Trophoblast cell (in vitro differentiated cells and primary cell): ENCODE measurements around the gene DROSHA.

Experiments used
- DNase-seq, 2 donors: peaks; one replicate each; pipeline ENCODE4 v3.0.0-alpha.2; 2016
- H2AFZ ChIP-seq: 2 replicates; pipeline ENCODE4 v1.6.1; 2013; ENCODE audit warnings: low read length, moderate library complexity, mild to moderate bottlenecking; ENCODE audit not compliant: insufficient read depth, poor library complexity
- H2AK5ac ChIP-seq: 2 replicates; pipeline ENCODE4 v1.6.1; 2013; ENCODE audit warnings: mild to moderate bottlenecking, low read length
- H2BK120ac ChIP-seq: 2 replicates; pipeline ENCODE4 v1.6.1; 2013; ENCODE audit warnings: low read length, mild to moderate bottlenecking, moderate library complexity; ENCODE audit not compliant: insufficient read depth, poor library complexity
- H2BK12ac ChIP-seq: 2 replicates; pipeline ENCODE4 v1.6.1; 2013; ENCODE audit warnings: mild to moderate bottlenecking, low read length, moderate library complexity
- H2BK5ac ChIP-seq: 2 replicates; pipeline ENCODE4 v1.6.1; 2013; ENCODE audit warnings: low read length, low read depth, moderate library complexity, mild to moderate bottlenecking; ENCODE audit not compliant: poor library complexity
- H3K14ac ChIP-seq: 2 replicates; pipeline ENCODE4 v1.6.1; 2013; ENCODE audit warnings: mild to moderate bottlenecking, low read length
- H3K18ac ChIP-seq: 2 replicates; pipeline ENCODE4 v1.6.1; 2013; ENCODE audit warnings: mild to moderate bottlenecking, low read length
- H3K23ac ChIP-seq: 2 replicates; pipeline ENCODE4 v1.6.1; 2013; ENCODE audit warnings: low read length
- H3K27ac ChIP-seq: 2 replicates; pipeline ENCODE4 v1.5.1; 2013; ENCODE audit warnings: low read depth, mild to moderate bottlenecking, inconsistent platforms, low read length, moderate library complexity
- H3K27me3 ChIP-seq: 2 replicates; pipeline ENCODE4 v1.6.1; 2013; ENCODE audit warnings: inconsistent platforms, mild to moderate bottlenecking, low read length, moderate library complexity; ENCODE audit not compliant: insufficient read depth
- H3K36me3 ChIP-seq, 2 experiments: 1 replicate in 1 of 2; 2 replicates in 1 of 2; pipeline ENCODE4 v1.6.1; 2013; ENCODE audit warnings: low read length in 2 of 2, mild to moderate bottlenecking in 2 of 2, moderate library complexity in 1 of 2; ENCODE audit not compliant: insufficient read depth in 2 of 2, control insufficient read depth in 1 of 2
- H3K4ac ChIP-seq: 2 replicates; pipeline ENCODE4 v1.6.1; 2013; ENCODE audit warnings: low read depth, mild to moderate bottlenecking, low read length, moderate library complexity
- H3K4me1 ChIP-seq, 2 experiments: 1 replicate in 1 of 2; 2 replicates in 1 of 2; pipeline ENCODE4 v1.6.1; 2013; ENCODE audit warnings: low read length in 2 of 2, mild to moderate bottlenecking in 2 of 2, moderate library complexity in 1 of 2; ENCODE audit not compliant: insufficient read depth in 2 of 2, control insufficient read depth in 1 of 2
- H3K4me2 ChIP-seq: 2 replicates; pipeline ENCODE4 v1.6.1; 2013; ENCODE audit warnings: inconsistent platforms, mild to moderate bottlenecking, low read length, moderate library complexity
- H3K4me3 ChIP-seq: 2 replicates; pipeline ENCODE4 v1.5.1; 2013; ENCODE audit warnings: mild to moderate bottlenecking, low read depth, low read length, inconsistent platforms
- H3K79me1 ChIP-seq: one replicate; pipeline ENCODE4 v1.6.1; 2013; ENCODE audit warnings: low read length
- H3K79me2 ChIP-seq: 2 replicates; pipeline ENCODE4 v1.6.1; 2013; ENCODE audit warnings: low read length, mild to moderate bottlenecking; ENCODE audit not compliant: control insufficient read depth, insufficient read depth, poor library complexity
- H3K9ac ChIP-seq: 2 replicates; pipeline ENCODE4 v1.6.1; 2013; ENCODE audit warnings: mild to moderate bottlenecking, low read length
- H3K9me3 ChIP-seq: 2 replicates; pipeline ENCODE4 v1.6.1; 2013; ENCODE audit warnings: low read depth, mild to moderate bottlenecking, control low read depth, inconsistent platforms, low read length; ENCODE audit not compliant: insufficient read depth
- H4K12ac ChIP-seq: 2 replicates; pipeline ENCODE4 v1.6.1; 2013; ENCODE audit warnings: low read depth, mild to moderate bottlenecking, low read length, moderate library complexity
- H4K8ac ChIP-seq: 2 replicates; pipeline ENCODE4 v1.6.1; 2013; ENCODE audit warnings: low read depth, mild to moderate bottlenecking, low read length, moderate library complexity
- H4K91ac ChIP-seq: one replicate; pipeline ENCODE4 v1.6.1; 2013; ENCODE audit warnings: low read depth, mild to moderate bottlenecking, low read length, moderate library complexity
- WGBS: extraction: QIAGEN DNeasy Blood & Tissue Kit; methylation state at CpG from one replicate; pipeline ENCODE4 v1.1.7; 2013; ENCODE audit warnings: missing lambda C conversion rate; ENCODE audit not compliant: insufficient read length, insufficient coverage; ENCODE audit errors: extremely low coverage; 5-methylcytosine and 5-hydroxymethylcytosine counted together

Gene DROSHA

GRCh38 chr5:31434898-31435297 lies 97.0 kb downstream of the DROSHA start:
- H3K79me2 ChIP-seq: no peaks in the 10 kb centered on the region
- H3K4me1 ChIP-seq: no peaks in the 10 kb centered on the region
- no peak overlapping the region for H3K4me3 ChIP-seq
- no peak overlapping the region for H3K23ac ChIP-seq
- H3K9me3 ChIP-seq: no peaks in the 10 kb centered on the region
- no peak overlapping the region for H4K12ac ChIP-seq
- H2AFZ ChIP-seq: no peak overlapping the region
- no peak overlapping the region for H2AK5ac ChIP-seq
- no peak overlapping the region for H3K14ac ChIP-seq
- no peak for DNase-seq
- no peak overlapping the region for H3K4ac ChIP-seq
- no peak overlapping the region for H2BK12ac ChIP-seq
- no peaks in the 10 kb centered on the region for H3K79me1 ChIP-seq
- no peak overlapping the region for H3K18ac ChIP-seq
- H3K36me3 ChIP-seq: peaks cover 5 to 6% of the 10 kb centered on the region in 2 experiments
- H3K9ac ChIP-seq: no peak overlapping the region
- H3K27ac ChIP-seq: no peak overlapping the region
- no peak overlapping the region for H3K4me2 ChIP-seq
- no peak overlapping the region for H4K8ac ChIP-seq
- no peak overlapping the region for H2BK5ac ChIP-seq
- no CpG with 5 or more reads among the region's 2 CpGs for WGBS
- H4K91ac ChIP-seq: no peak overlapping the region
- no peak overlapping the region for H2BK120ac ChIP-seq
- no peaks in the 10 kb centered on the region for H3K27me3 ChIP-seq

GRCh38 chr5:31433229-31433628 lies 98.7 kb downstream of the DROSHA start:
- Histone ChIP-seq H2BK5ac (no peak overlapping the region), H2AK5ac (no peak overlapping the region), H3K4me2 (no peak overlapping the region), H3K27me3 (no peaks in the 10 kb centered on the region), H3K4me3 (no peak overlapping the region), H4K12ac (no peak overlapping the region), H3K14ac (no peak overlapping the region), H3K23ac (no peak overlapping the region), H4K91ac (no peak overlapping the region), H4K8ac (no peak overlapping the region), H2BK12ac (no peak overlapping the region), H3K79me1 (no peaks in the 10 kb centered on the region), H3K4ac (no peak overlapping the region), H3K9ac (no peak overlapping the region), H2BK120ac (no peak overlapping the region), H3K18ac (no peak overlapping the region), H3K9me3 (no peaks in the 10 kb centered on the region), H3K36me3 (peaks cover 5 to 6% of the 10 kb centered on the region in 2 experiments), H3K79me2 (no peaks in the 10 kb centered on the region), H3K27ac (no peak overlapping the region), H3K4me1 (no peaks in the 10 kb centered on the region), H2AFZ (no peak overlapping the region)
- no CpG with 5 or more reads among the region's 3 CpGs for WGBS
- DNase-seq: no peak

GRCh38 chr5:31427724-31428309 lies 104.1 kb downstream of the DROSHA start:
- H3K79me2 ChIP-seq: no peaks in the 10 kb centered on the region
- no peaks in the 10 kb centered on the region for H3K9me3 ChIP-seq
- H3K79me1 ChIP-seq: no peaks in the 10 kb centered on the region
- no peaks in the 10 kb centered on the region for H3K27me3 ChIP-seq
- H4K8ac ChIP-seq: no peak overlapping the region
- H2AFZ ChIP-seq: no peak overlapping the region
- H3K4ac ChIP-seq: no peak overlapping the region
- no peak overlapping the region for H2AK5ac ChIP-seq
- no peak overlapping the region for H3K18ac ChIP-seq
- no peak overlapping the region for H3K14ac ChIP-seq
- H2BK120ac ChIP-seq: no peak overlapping the region
- H3K4me1 ChIP-seq: peaks cover 0 to 4% of the 10 kb centered on the region in 2 experiments
- WGBS: no CpG with 5 or more reads among the region's 1 CpG
- no peak overlapping the region for H3K27ac ChIP-seq
- H3K4me2 ChIP-seq: no peak overlapping the region
- no peak overlapping the region for H3K23ac ChIP-seq
- no peak overlapping the region for H2BK12ac ChIP-seq
- H4K91ac ChIP-seq: no peak overlapping the region
- DNase-seq: no peak
- H4K12ac ChIP-seq: no peak overlapping the region
- H3K4me3 ChIP-seq: no peak overlapping the region
- peaks cover 0 to 4% of the 10 kb centered on the region in 2 experiments for H3K36me3 ChIP-seq
- H2BK5ac ChIP-seq: no peak overlapping the region
- no peak overlapping the region for H3K9ac ChIP-seq

- H3K18ac ChIP-seq: no peak overlapping the region
- no peak overlapping the region for H3K4ac ChIP-seq
- H3K36me3 ChIP-seq: peaks cover 0 to 9% of the 10 kb centered on the region in 2 experiments
- no peak for DNase-seq
- no peaks in the 10 kb centered on the region for H3K27me3 ChIP-seq
- no peak overlapping the region for H3K4me2 ChIP-seq
- no peak overlapping the region for H3K27ac ChIP-seq
- peaks cover 0 to 4% of the 10 kb centered on the region in 2 experiments for H3K4me1 ChIP-seq
- H3K23ac ChIP-seq: no peak overlapping the region
- no peak overlapping the region for H4K91ac ChIP-seq
- no peak overlapping the region for H4K8ac ChIP-seq
- no peaks in the 10 kb centered on the region for H3K79me2 ChIP-seq
- no peak overlapping the region for H2BK120ac ChIP-seq
- no peak overlapping the region for H3K14ac ChIP-seq
- H3K9me3 ChIP-seq: no peaks in the 10 kb centered on the region
- H2AK5ac ChIP-seq: no peak overlapping the region
- no peak overlapping the region for H3K4me3 ChIP-seq
- WGBS: no CpG with 5 or more reads among the region's 4 CpGs
- H2BK12ac ChIP-seq: no peak overlapping the region
- H3K9ac ChIP-seq: no peak overlapping the region
- no peaks in the 10 kb centered on the region for H3K79me1 ChIP-seq
- H2BK5ac ChIP-seq: no peak overlapping the region
- H4K12ac ChIP-seq: no peak overlapping the region
- H2AFZ ChIP-seq: no peak overlapping the region
Observed at GRCh38 chr5:31427013-31427723, 104.7 kb downstream of the DROSHA start.
